Spinal cord (tissue), 10 donors: ENCODE results near the gene CCDC91. TPM values are rescaled to one million over a fixed set of nuclear protein-coding genes. Genes with fewer than 3 reads are reported as not detected.
"Not testable (repeated sequence)": the region's sequence is repeated elsewhere in the genome, so short reads cannot be mapped to it uniquely, and the experiment has no call there.

Source experiments
- DNase-seq, 6 donors: peaks; one replicate each; pipeline versions ENCODE4 v3.0.0 to v3.0.0-alpha.2; 2013 to 2015; ENCODE audit warnings: low spot score in 6 of 6, low read depth in 4 of 6
- H3K27ac ChIP-seq: one replicate; pipeline ENCODE4 v1.5.1; 2013; ENCODE audit warnings: low read depth, low read length, control low read depth
- H3K27me3 ChIP-seq: one replicate; pipeline ENCODE4 v1.6.1; 2013; ENCODE audit warnings: low read length; ENCODE audit not compliant: control insufficient read depth, insufficient read depth
- H3K36me3 ChIP-seq: one replicate; pipeline ENCODE4 v1.6.1; 2013; ENCODE audit warnings: low read length; ENCODE audit not compliant: control insufficient read depth, insufficient read depth
- H3K4me1 ChIP-seq: one replicate; pipeline ENCODE4 v1.6.1; 2013; ENCODE audit warnings: low read length; ENCODE audit not compliant: control insufficient read depth, insufficient read depth
- H3K4me3 ChIP-seq: one replicate; pipeline ENCODE4 v1.5.1; 2013; ENCODE audit warnings: low read depth, low read length, control low read depth
- H3K9me3 ChIP-seq: one replicate; pipeline ENCODE4 v1.6.1; 2013; ENCODE audit warnings: low read length; ENCODE audit not compliant: control insufficient read depth, insufficient read depth
- WGBS: methylation state at CpG from one replicate; pipeline ENCODE4 v1.1.5; 2013; ENCODE audit warnings: missing lambda C conversion rate; ENCODE audit not compliant: insufficient coverage; 5-methylcytosine and 5-hydroxymethylcytosine counted together
- polyA plus RNA-seq, 2 donors: library from polyadenylated mRNA; unstranded; fragments of 120-200 nt; gene quantifications; one replicate each; pipeline ENCODE4 v1.2.1, GENCODE V29; 2013; ENCODE audit not compliant: insufficient read length in 2 of 2
- total RNA-seq, 2 donors: library from RNA; depleted of rRNA in 1 of 2; stranded (reverse); fragments of 120-200 nt in 1 of 2; fragments of >200 nt in 1 of 2; gene quantifications; one replicate each; pipeline versions ENCODE4 v1.2.3 to v1.2.4, GENCODE V29; 2013 to 2014
- donor health status: healthy.

The CCDC91 gene
- total and polyA plus RNA-seq, 4 donors, result 29.8 to 64.9 (median 46.6) TPM

DNA sequence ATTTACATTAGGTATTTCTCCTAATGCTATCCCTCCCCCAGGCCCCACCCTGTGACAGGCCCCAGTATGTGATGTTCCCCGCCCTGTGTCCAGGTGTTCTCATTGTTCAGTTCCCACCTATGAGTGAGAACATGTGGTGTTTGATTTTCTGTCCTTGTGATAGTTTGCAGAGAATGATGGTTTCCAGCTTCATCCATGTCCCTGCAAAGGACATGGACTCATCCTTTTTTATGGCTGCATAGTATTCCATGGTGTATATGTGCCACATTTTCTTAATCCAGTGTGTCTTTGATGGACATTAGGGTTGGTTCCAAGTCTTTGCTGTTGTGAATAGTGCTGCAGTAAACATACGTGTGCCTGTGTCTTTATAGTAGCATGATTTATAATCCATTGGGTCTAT is 139.5 kb downstream of the CCDC91 start:
- WGBS, result no CpG with 5 or more reads among the region's 2 CpGs
- DNase-seq, H3K4me1 ChIP-seq, H3K27me3 ChIP-seq, H3K4me3 ChIP-seq, H3K9me3 ChIP-seq, H3K36me3 ChIP-seq, H3K27ac ChIP-seq: not testable (repeated sequence)

DNA sequence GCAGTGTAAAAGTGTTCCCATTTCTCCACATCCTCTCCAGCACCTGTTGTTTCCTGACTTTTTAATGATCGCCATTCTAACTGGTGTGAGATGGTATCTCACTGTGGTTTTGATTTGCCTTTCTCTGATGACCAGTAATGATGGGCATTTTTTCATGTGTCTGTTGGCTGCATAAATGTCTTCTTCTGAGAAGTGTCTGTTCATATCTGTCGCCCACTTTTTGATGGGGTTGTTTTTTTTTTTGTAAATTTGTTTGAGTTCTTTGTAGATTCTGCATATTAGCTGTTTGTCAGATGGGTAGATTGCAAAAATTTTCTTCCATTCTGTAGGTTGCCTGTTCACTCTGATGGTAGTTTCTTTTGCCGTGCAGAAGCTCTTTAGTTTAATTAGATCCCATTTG is 140.0 kb downstream of the CCDC91 start:
- H3K36me3 ChIP-seq, H3K27me3 ChIP-seq, H3K9me3 ChIP-seq, H3K4me3 ChIP-seq, H3K27ac ChIP-seq, H3K4me1 ChIP-seq, DNase-seq: not testable (repeated sequence)
- no CpG with 5 or more reads among the region's 3 CpGs for WGBS

DNA sequence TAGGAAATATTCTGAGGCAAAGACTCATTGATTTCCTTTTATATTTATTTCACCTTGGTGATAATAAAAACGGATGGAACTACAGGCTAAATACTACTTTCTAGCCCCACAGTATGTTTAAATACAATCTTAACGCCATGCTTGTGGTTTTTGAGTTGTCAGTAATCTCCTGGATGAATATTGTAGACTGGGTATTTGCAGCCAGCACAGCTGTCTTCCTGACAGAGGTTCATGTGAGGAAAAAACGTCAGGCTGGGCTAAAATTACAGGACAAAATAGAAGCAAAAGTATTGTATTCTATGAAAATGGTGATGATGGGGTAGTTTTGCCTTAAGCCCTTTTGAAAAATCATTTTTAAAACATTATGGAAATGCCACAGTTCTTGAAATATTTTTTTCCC is 140.9 kb downstream of the CCDC91 start:
- H3K4me3 ChIP-seq, result no peak overlapping the region
- no peaks in the 10 kb centered on the region for H3K36me3 ChIP-seq
- no peaks in the 10 kb centered on the region for H3K27me3 ChIP-seq
- no CpG with 5 or more reads among the region's 3 CpGs for WGBS
- no peak overlapping the region for H3K27ac ChIP-seq
- no peaks in the 10 kb centered on the region for H3K4me1 ChIP-seq
- DNase-seq, result no peak
- H3K9me3 ChIP-seq, result no peaks in the 10 kb centered on the region

DNA sequence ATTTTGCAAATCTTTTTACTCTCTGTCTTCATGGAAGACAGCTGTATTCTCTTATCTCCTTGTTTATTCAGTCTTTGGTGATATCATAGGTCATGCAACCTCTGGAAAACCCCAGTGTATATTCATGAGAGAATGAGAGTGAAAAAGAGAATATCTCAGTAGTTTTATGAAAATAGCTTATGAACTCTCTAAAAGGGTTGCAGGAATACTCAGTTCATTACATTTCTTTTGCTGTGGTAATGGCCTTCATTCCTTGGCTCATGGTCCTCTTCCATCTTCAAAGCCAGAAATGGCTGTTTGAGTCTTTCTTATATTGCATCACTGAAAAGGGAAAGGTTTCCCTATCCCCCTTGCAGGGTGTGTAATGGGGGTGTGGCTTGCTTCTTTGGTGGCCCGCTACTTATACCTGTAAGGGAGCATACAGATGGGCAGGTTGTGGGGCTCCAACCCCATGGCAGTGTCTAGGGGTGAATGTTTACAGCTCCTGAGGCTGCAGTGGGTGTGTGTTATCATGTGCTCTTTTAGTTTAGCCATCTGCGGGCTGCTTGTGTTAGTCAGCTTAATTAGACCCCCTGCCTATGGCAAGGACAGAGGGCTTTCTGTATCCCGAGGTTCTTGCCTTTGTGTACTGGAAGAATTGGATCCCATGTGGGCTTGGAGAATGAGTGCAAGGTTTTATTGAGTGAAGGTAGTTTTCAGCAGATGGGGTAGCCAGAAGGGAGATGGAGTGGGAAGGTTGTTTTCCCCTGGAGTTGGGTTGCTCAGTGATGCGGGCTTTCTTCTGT is 150.2 kb downstream of the CCDC91 start:
- no peak overlapping the region for H3K27ac ChIP-seq
- no peak overlapping the region for H3K4me3 ChIP-seq
- WGBS, result 51% methylated on average over 4 of the region's 4 CpGs
- H3K9me3 ChIP-seq, result no peaks in the 10 kb centered on the region
- H3K4me1 ChIP-seq, result no peaks in the 10 kb centered on the region
- H3K36me3 ChIP-seq, result no peaks in the 10 kb centered on the region
- H3K27me3 ChIP-seq, result no peaks in the 10 kb centered on the region
- no peak for DNase-seq

DNA sequence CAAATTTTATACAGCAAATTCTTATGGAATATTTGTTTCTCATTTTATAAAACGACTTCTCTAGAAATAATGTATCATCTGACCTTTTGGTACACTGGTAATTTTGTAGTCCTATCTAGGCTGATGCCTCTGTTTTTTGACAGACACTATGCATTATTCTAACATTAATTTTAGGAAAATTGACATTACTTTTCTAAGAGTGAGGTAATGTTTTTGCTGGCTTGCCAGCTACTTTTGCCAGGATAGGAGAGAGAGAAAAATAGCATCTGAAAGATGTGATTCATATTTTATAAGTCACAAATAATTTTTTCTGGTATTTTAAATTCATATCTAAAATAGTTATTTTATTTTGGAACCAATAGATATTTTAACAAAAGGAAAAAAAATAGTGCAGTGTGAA is 153.5 kb downstream of the CCDC91 start:
- no peak overlapping the region for H3K27ac ChIP-seq
- no peaks in the 10 kb centered on the region for H3K4me1 ChIP-seq
- no peaks in the 10 kb centered on the region for H3K27me3 ChIP-seq
- no peak overlapping the region for H3K4me3 ChIP-seq
- H3K36me3 ChIP-seq, result no peaks in the 10 kb centered on the region
- no CpG with 5 or more reads among the region's 1 CpG for WGBS
- no peak for DNase-seq
- H3K9me3 ChIP-seq, result no peaks in the 10 kb centered on the region

DNA sequence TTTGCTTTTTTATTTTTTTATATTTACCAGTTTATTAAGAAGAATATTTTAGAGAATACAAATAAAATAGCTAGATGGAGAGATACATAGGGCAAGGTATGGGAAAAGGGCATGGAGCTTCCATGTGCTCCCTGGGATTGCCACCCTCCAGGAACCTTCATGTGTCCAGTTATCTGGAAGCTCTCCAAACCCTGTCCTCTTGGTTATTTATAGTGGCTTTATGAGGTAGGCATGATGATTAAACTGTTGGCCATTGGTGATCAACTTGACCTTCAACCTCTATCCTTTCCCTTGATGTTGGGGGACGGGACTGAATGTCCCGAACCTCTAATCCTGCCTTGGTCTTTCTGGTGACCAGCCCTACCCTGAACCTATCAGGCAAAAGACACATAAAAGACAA is 156.3 kb downstream of the CCDC91 start:
- Histone ChIP-seq H3K27me3 (no peaks in the 10 kb centered on the region), H3K4me3 (no peak overlapping the region), H3K4me1 (no peaks in the 10 kb centered on the region), H3K9me3 (no peaks in the 10 kb centered on the region), H3K27ac (no peak overlapping the region), H3K36me3 (no peaks in the 10 kb centered on the region)
- WGBS, result no CpG with 5 or more reads among the region's 2 CpGs
- DNase-seq, result no peak

DNA sequence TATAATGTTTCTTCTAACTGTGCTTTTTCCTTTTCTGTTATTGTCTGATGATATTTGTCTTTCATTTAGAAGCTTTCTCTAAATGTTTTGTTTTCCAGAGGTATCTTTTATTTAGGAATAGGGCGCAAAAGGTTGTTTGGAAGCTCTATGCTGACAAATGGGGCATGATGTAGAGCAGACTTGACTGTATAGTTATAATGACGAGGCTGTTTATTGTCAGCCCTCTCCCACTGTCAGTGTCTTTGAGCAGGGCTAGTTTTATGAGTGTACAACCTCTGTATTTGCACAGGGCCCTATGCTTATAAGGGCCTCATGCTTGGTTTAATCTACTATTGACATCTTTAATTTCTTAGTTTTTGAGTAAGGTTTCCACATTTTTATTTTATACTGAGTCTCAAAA is 158.9 kb downstream of the CCDC91 start:
- no peak for DNase-seq
- H3K9me3 ChIP-seq, result no peaks in the 10 kb centered on the region
- WGBS, result 90% methylated on average over 2 of the region's 2 CpGs
- H3K27ac ChIP-seq, result no peak overlapping the region
- H3K27me3 ChIP-seq, result no peaks in the 10 kb centered on the region
- H3K4me1 ChIP-seq, result no peaks in the 10 kb centered on the region
- H3K4me3 ChIP-seq, result no peak overlapping the region
- no peaks in the 10 kb centered on the region for H3K36me3 ChIP-seq

DNA sequence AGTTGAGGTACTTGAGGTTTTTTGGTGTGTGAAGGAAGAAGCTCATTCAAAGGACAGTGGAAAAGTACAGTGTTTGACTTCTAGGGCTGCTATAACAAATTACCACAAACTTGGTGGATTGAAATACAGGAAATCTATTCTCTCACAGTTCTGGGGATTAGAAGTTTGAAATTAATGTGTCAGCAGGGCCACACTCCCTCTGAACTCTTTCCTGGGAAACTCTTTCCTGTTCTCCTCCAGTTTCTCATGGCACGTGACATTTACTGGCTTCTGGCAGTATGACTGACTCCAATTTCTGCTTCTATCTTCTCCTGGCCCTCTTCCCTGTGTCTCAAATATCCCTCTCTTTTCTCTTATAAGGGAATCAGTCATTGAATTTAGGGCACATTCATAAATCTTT is 160.2 kb downstream of the CCDC91 start:
- Histone ChIP-seq H3K4me1 (no peaks in the 10 kb centered on the region), H3K27me3 (no peaks in the 10 kb centered on the region), H3K9me3 (no peaks in the 10 kb centered on the region), H3K27ac (no peak overlapping the region), H3K4me3 (no peak overlapping the region), H3K36me3 (no peaks in the 10 kb centered on the region)
- WGBS, result 100% methylated on average over 1 of the region's 1 CpG
- no peak for DNase-seq

DNA sequence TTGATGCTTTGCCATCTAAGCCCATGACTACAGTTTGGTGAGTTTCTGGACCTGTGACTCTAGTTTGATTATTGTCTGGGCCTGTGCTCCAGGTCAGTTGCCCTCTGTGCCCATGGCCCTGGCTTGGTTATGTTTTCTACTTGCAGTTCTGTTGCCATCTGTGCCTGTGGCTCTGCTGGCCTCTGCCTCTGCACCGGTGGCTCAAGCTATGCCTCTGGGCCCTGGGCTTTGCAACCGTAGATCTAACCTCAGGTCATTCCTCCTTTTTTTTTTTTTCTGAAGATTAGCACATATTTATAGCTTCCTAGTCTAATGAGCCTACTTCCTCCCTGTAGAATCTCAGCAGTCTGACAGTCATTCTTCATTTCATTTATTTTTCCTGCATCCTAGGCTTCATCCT is 161.2 kb downstream of the CCDC91 start:
- Histone ChIP-seq H3K4me1 (no peaks in the 10 kb centered on the region), H3K27me3 (no peaks in the 10 kb centered on the region), H3K27ac (no peak overlapping the region), H3K36me3 (no peaks in the 10 kb centered on the region), H3K4me3 (no peak overlapping the region), H3K9me3 (no peaks in the 10 kb centered on the region)
- no peak for DNase-seq
- whole genome bisulfite sequencing, result 100% methylated on average over 2 of the region's 2 CpGs

DNA sequence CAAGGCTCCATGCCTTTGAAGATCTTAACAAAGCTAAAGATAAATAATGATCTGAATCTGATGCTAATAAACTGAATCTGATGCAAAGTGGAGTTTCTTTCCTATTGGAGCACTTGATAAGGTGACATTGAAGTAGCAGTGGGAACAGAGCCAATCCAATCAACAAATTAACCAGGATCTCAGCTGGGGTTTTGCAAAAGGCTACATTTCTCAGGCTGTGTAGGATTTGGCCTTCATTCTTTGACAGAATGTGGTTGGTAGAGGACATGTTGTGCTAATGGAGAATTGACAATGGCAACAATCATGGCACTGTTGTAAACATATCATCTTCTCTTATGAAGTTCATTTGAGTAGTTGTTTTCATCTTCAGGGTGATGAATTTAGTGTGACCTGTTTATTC is 164.9 kb downstream of the CCDC91 start:
- H3K27me3 ChIP-seq, result no peaks in the 10 kb centered on the region
- H3K9me3 ChIP-seq, result no peaks in the 10 kb centered on the region
- no peak overlapping the region for H3K4me3 ChIP-seq
- peak in 1 of 6 donors; percentile 10 for DNase-seq
- H3K27ac ChIP-seq, result no peak overlapping the region
- no peaks in the 10 kb centered on the region for H3K4me1 ChIP-seq
- no peaks in the 10 kb centered on the region for H3K36me3 ChIP-seq
